Gastroesophageal sphincter (tissue), 4 donors: ENCODE data around the gene ITPK1. TPM values are rescaled to one million over a fixed set of nuclear protein-coding genes. Genes with fewer than 3 reads are reported as not detected.
A peak's percentile ranks its signal among the peaks of the same experiment; 100 is the strongest.

Experiments used
- ATAC-seq: fragments of 150-250 bp; one replicate; pipeline ENCODE4 v1.9.1; 2016; ENCODE audit warnings: mild to moderate bottlenecking, moderate library complexity
- H3K27ac ChIP-seq, 4 donors: fragments of 200-600 bp; sonication (generic) in 3 of 4; 1 replicate in 3 of 4; 2 replicates in 1 of 4; pipeline ENCODE4 v1.5.1; 2016 to 2019
- H3K27me3 ChIP-seq: fragments of 200-600 bp; sonication (generic); one replicate; pipeline ENCODE4 v1.5.1; 2019
- H3K36me3 ChIP-seq, 2 donors: fragments of 200-600 bp; sonication (generic); one replicate each; pipeline ENCODE4 v1.5.1; 2019; ENCODE audit warnings: control low read depth in 1 of 2
- H3K4me1 ChIP-seq, 3 donors: fragments of 200-600 bp; sonication (generic); 1 replicate in 2 of 3; 2 replicates in 1 of 3; pipeline ENCODE4 v1.5.1; 2016 to 2019; ENCODE audit warnings: control low read depth in 2 of 3
- H3K4me3 ChIP-seq, 2 donors: fragments of 200-600 bp; sonication (generic); one replicate each; pipeline ENCODE4 v1.5.1; 2019; ENCODE audit warnings: mild to moderate bottlenecking in 1 of 2, moderate library complexity in 1 of 2
- H3K9me3 ChIP-seq, 3 donors: fragments of 200-600 bp; sonication (generic); one replicate each; pipeline ENCODE4 v1.5.1; 2017 to 2019; ENCODE audit warnings: control low read depth in 2 of 3
- EP300 ChIP-seq: sonication (generic); formaldehyde crosslinking; IDR thresholded peaks from one replicate; pipeline ENCODE4 v1.6.1; 2017; ENCODE audit warnings: antibody characterized with exemption, mild to moderate bottlenecking
- POLR2A ChIP-seq, 2 donors: fragments of 450-650 bp; IDR thresholded peaks; one replicate each; pipeline ENCODE4 v1.6.1; 2017; ENCODE audit warnings: antibody characterized with exemption in 2 of 2, mild to moderate bottlenecking in 2 of 2, moderate library complexity in 1 of 2
- POLR2AphosphoS5 ChIP-seq: sonication (generic); formaldehyde crosslinking; IDR thresholded peaks from one replicate; pipeline ENCODE4 v1.6.1; 2017; ENCODE audit warnings: antibody characterized with exemption
- WGBS, 2 donors: methylation state at CpG; one replicate each; pipeline ENCODE4 v1.1.5; 2018; ENCODE audit warnings: low coverage in 1 of 2; 5-methylcytosine and 5-hydroxymethylcytosine counted together
- total RNA-seq, 4 donors: library from RNA; depleted of rRNA; stranded (reverse); fragments of >200 nt; gene quantifications; one replicate each; pipeline ENCODE4 v1.1.0, GENCODE V29; 2016
- TF ChIP-seq, protein P1 (sequence below), 4 experiments: fragments of 200-600 bp in 2 of 4; fragments of 450-650 bp in 2 of 4; sonication (generic) in 1 of 4; IDR thresholded peaks; one replicate each; pipeline ENCODE4 v1.5.1; 2017 to 2019; ENCODE audit warnings: antibody characterized with exemption in 4 of 4, mild to moderate bottlenecking in 2 of 4, moderate library complexity in 2 of 4

The ITPK1 gene
- total RNA-seq, 4 donors from 2014 or later = 68.8 to 201 (median 134) TPM

DNA sequence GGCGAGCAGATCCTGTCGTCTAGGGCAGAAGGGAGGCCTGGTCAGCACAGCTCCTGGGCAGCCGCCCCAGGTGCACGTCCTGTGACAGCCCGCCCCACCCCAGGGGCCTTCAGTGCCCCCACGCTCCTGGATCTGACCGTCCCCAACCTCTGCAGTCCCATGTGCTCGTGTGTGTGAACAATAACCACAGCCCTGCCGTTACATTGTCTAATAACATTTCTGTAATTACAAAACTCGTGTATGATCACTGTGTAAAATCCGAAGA lies 153.0 kb downstream of the ITPK1 start:
- 77 to 88% methylated on average over 4 to 8 of the region's 11 CpGs for WGBS, 2 donors
- H3K4me1 ChIP-seq = peaks cover 12 to 57% (median 15%) of the 10 kb centered on the region in 3 donors
- peaks cover 0 to 49% of the 10 kb centered on the region in 2 donors for H3K36me3 ChIP-seq
- H3K27me3 ChIP-seq = no peaks in the 10 kb centered on the region
- no peak overlapping the region for H3K4me3 ChIP-seq
- TF ChIP-seq EP300 (no peak), POLR2AphosphoS5 (no peak), POLR2A (IDR thresholded peaks at IDR 0.05) (no peak)
- TF ChIP-seq, protein P1, sequence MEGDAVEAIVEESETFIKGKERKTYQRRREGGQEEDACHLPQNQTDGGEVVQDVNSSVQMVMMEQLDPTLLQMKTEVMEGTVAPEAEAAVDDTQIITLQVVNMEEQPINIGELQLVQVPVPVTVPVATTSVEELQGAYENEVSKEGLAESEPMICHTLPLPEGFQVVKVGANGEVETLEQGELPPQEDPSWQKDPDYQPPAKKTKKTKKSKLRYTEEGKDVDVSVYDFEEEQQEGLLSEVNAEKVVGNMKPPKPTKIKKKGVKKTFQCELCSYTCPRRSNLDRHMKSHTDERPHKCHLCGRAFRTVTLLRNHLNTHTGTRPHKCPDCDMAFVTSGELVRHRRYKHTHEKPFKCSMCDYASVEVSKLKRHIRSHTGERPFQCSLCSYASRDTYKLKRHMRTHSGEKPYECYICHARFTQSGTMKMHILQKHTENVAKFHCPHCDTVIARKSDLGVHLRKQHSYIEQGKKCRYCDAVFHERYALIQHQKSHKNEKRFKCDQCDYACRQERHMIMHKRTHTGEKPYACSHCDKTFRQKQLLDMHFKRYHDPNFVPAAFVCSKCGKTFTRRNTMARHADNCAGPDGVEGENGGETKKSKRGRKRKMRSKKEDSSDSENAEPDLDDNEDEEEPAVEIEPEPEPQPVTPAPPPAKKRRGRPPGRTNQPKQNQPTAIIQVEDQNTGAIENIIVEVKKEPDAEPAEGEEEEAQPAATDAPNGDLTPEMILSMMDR (IDR thresholded peaks at IDR 0.05) = no peak
- no peaks in the 10 kb centered on the region for H3K9me3 ChIP-seq
- ATAC-seq = no peak
- H3K27ac ChIP-seq = peak overlapping the region in 3 of 4 donors; percentile 82 to 83 (median 83)

DNA sequence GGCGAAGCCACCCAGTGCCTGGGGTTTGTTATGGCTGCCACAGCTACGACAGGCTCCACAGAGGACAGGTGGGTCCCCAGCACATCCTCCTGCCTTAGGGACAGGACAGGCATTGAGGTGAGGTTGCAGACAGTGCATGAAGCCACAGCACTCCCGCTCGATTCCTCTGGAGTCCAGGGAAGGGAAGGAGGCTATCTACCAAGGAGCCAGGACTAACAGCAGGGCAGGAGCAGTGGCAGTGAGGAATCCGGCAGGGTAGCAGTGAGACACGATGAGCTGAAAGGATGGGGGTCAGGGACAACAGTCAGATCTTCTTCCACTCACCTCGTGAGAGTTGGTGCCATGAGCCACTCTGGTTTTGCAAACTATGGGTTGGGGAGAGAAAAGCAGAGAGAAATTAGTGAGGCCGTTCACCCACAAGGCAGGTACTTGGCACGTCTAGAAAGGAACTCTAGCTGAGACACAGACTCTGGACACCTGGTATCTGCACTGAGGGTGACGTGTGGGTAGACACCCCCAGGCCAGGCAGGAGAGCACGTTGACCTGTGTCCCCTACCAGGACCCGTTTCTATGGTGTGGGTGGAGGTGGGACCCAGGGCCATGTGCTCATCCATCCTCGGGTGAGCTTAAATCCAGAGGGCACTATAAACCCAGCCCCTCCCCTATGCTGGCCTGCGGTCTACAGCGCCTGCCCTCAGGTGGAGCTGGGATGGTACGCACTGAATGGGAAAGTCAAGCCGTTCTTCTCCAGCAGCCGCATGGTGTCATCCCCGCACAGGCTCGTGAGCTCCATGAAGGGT lies 153.5 kb downstream of the ITPK1 start:
- Histone ChIP-seq H3K9me3 (no peaks in the 10 kb centered on the region), H3K36me3 (peaks cover 0 to 54% of the 10 kb centered on the region in 2 donors), H3K27me3 (no peaks in the 10 kb centered on the region), H3K4me1 (peaks cover 12 to 57% (median 15%) of the 10 kb centered on the region in 3 donors), H3K4me3 (no peak overlapping the region), H3K27ac (peak overlapping the region in 3 of 4 donors; percentile 82 to 83 (median 83))
- ATAC-seq = peak; percentile 11
- TF ChIP-seq EP300 (no peak), POLR2AphosphoS5 (no peak), POLR2A (IDR thresholded peaks at IDR 0.05) (no peak)
- TF ChIP-seq, protein P1 (IDR thresholded peaks at IDR 0.05) = no peak
- 79 to 84% methylated on average over 6 of the region's 20 CpGs for WGBS, 2 donors

DNA sequence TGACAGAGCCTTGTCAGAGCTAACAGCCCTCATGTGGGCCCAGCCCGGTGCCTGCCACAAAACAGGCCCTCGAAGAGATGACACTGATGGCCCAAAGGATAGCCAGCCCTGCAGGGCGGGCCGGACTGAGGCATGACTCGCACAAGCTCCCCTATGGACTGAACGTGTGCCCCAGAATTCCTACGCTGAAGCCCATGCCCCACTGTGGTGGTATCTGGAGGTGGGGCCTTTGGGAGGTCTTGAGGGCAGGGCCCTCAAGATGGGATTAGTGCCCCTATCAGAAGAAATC lies 154.2 kb downstream of the ITPK1 start:
- ATAC-seq = no peak
- H3K4me1 ChIP-seq = peaks cover 12 to 57% (median 15%) of the 10 kb centered on the region in 3 donors
- H3K36me3 ChIP-seq = peaks cover 0 to 62% of the 10 kb centered on the region in 2 donors
- no peaks in the 10 kb centered on the region for H3K27me3 ChIP-seq
- 80% methylated on average over 1 of the region's 7 CpGs; no CpG with 5 or more reads in 1 of the 2 donors for WGBS, 2 donors
- no peaks in the 10 kb centered on the region for H3K9me3 ChIP-seq
- H3K27ac ChIP-seq = peak overlapping the region in 1 of 4 donors; percentile 83
- no peak overlapping the region for H3K4me3 ChIP-seq
- TF ChIP-seq EP300 = no peak
- no peak for TF ChIP-seq POLR2AphosphoS5
- TF ChIP-seq POLR2A (IDR thresholded peaks at IDR 0.05) = no peak
- TF ChIP-seq, protein P1 (IDR thresholded peaks at IDR 0.05) = no peak

DNA sequence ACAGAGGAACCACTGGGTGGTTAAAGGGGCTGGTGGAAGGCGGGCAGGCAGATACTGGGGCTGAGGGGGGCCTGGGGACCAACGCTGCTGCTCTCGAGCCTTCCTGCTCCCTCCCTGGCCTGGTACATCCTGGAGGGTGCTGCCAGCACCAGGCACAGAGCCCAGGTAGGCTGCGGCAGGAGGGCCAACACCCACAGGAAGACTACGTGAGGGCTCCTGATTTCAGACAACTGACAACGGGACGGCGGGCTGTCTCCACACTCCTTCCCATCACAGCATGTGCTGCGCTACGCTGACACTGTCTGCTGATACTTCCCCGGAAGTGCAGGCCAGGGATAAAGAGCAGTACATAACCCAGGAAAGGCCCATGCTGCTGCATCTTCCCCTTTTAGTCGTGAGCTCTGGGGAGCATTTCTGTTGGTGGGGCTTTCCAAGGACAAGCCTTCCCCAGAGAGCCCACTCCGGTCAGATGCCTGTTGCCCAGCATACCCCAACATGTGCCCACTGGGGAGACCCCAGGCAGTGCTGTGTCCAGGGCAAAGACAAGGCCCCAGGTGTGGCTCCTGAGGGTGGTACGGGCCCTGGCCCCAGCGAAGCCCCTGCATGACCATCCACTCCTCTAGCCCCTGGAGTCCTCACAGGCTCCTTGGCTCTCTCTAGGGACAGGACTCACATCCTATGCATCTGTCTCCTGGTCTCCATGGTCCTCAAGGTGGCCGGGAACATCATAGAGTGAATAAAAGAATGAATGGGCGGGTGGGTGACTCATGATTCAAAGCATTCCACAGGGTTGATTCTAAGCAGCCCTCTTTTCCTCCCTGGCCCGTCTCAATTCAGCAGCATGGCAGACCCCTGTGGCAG lies 154.8 kb downstream of the ITPK1 start:
- 40% methylated on average over 1 of the region's 18 CpGs; no CpG with 5 or more reads in 1 of the 2 donors for WGBS, 2 donors
- H3K27me3 ChIP-seq = no peaks in the 10 kb centered on the region
- no peak overlapping the region for H3K4me3 ChIP-seq
- H3K9me3 ChIP-seq = no peaks in the 10 kb centered on the region
- no peak for ATAC-seq
- peak overlapping the region in 1 of 4 donors; percentile 83 for H3K27ac ChIP-seq
- H3K36me3 ChIP-seq = peaks cover 0 to 67% of the 10 kb centered on the region in 2 donors
- peaks cover 12 to 57% (median 15%) of the 10 kb centered on the region in 3 donors for H3K4me1 ChIP-seq
- TF ChIP-seq POLR2AphosphoS5 (no peak), POLR2A (IDR thresholded peaks at IDR 0.05) (no peak), EP300 (no peak)
- TF ChIP-seq, protein P1 (IDR thresholded peaks at IDR 0.05) = no peak
